ENCODE data around the gene CD52.
A peak's percentile ranks its signal among the peaks of the same experiment; 100 is the strongest.

CD52 gene

DNA sequence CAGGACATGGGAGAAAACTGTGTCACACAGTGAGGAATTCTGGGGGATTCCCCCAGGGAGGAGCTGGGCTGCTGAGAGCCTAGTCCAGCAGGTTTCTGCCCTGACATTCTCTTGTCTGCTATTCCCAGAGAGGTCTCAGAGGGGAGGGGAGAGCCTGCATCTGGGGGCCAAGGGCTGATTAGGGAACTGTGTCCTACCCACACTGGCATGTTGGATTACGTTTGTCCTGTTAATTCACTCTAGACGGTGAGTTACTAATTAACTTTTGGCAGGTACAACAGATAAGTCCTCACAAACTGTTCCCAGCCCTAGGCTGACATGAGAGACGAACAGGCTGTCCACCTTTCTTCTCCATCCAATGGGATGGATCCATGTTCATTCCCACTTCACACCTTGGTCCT lies 40.5 kb upstream of the CD52 start:
- no peak for FAIRE-seq
- no peak for DNase-seq (ENCODE audit: insufficient read length, low spot score)
- TF ChIP-seq, protein P1, sequence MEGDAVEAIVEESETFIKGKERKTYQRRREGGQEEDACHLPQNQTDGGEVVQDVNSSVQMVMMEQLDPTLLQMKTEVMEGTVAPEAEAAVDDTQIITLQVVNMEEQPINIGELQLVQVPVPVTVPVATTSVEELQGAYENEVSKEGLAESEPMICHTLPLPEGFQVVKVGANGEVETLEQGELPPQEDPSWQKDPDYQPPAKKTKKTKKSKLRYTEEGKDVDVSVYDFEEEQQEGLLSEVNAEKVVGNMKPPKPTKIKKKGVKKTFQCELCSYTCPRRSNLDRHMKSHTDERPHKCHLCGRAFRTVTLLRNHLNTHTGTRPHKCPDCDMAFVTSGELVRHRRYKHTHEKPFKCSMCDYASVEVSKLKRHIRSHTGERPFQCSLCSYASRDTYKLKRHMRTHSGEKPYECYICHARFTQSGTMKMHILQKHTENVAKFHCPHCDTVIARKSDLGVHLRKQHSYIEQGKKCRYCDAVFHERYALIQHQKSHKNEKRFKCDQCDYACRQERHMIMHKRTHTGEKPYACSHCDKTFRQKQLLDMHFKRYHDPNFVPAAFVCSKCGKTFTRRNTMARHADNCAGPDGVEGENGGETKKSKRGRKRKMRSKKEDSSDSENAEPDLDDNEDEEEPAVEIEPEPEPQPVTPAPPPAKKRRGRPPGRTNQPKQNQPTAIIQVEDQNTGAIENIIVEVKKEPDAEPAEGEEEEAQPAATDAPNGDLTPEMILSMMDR (IDR thresholded peaks at IDR 0.05; ENCODE audit: insufficient read depth, missing control alignments): no peak

DNA sequence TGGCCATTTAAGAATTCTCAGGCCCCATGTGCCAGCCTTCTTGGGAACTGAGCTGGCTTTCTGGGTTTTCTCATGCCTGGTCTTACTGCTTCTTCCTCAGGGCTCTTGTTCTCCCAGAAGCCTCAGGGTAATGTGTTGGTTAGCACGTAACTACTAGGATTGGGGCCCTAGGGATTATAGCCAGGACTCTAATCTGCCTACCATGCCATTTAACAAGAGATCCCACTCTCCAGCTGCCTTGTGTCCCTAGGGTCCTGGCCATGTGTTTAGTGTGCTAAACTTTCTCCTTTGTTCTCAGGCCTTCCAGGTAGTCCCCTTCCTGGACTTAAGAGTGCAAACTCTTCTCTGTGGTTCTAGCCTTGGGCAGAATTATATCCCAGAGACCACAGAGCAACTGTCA lies 40.0 kb upstream of the CD52 start:
- FAIRE-seq (no peak), DNase-seq (ENCODE audit: insufficient read length, low spot score) (no peak)
- TF ChIP-seq, protein P1 (IDR thresholded peaks at IDR 0.05; ENCODE audit: insufficient read depth, missing control alignments): no peak

DNA sequence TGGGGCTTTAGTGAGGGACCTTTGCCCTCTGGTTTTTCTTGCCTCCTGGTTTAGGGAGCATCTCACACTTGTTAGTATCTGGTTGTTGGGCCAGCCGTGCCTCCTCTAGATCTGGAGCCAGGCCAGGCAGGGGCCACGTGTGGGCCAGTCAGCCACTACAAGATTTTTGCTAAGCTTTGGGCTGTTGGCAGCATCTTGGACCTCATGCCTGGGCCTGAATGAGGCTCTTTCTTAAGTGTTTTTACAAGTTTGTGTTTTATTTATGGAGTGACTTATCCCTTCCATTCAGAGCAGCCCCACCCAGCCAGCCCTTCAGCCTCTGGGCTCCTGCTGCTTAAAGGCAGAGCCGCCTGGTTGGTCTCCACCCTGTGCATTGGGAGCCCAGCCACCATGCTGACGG lies 39.5 kb upstream of the CD52 start:
- TF ChIP-seq, protein P1 (IDR thresholded peaks at IDR 0.05; ENCODE audit: insufficient read depth, missing control alignments): no peak
- no peak for DNase-seq (ENCODE audit: insufficient read length, low spot score)
- no peak for FAIRE-seq

DNA sequence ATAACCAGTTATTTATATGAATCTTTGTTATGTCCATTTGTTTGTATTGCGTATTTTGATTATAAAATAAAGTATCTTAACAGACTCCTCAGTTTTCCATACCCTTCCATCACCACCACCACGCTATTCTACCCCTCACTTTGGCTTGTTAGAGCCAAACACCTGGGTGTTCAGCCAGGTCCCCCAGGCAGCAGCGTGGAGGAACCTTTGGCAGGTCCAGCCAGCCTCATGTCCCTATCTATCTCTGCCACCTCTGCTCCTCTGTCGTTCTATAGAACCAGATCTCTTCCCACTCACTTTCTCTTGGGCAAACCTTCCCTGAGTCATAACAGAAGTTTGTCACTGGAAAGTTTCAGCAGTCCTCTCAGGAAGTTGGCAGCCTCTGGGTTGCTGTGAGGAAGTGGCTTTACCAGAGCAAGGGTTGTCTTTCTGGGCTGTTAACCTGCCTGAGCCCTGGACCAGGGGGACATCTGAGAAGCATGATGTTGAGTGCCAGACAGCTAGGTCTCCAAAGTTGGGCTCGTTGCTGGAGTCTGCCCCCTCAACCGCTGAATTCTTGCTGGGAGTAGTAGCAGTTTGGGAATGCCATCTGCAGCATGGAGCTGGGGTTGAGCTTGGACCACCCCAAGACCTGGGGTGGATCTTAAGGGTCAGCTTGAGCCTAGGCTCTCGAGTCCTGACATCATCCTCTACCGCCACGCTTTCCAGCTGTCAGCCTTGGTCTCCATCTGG lies 38.9 kb upstream of the CD52 start:
- TF ChIP-seq, protein P1 (IDR thresholded peaks at IDR 0.05; ENCODE audit: insufficient read depth, missing control alignments): no peak
- no peak for FAIRE-seq
- no peak for DNase-seq (ENCODE audit: insufficient read length, low spot score)

DNA sequence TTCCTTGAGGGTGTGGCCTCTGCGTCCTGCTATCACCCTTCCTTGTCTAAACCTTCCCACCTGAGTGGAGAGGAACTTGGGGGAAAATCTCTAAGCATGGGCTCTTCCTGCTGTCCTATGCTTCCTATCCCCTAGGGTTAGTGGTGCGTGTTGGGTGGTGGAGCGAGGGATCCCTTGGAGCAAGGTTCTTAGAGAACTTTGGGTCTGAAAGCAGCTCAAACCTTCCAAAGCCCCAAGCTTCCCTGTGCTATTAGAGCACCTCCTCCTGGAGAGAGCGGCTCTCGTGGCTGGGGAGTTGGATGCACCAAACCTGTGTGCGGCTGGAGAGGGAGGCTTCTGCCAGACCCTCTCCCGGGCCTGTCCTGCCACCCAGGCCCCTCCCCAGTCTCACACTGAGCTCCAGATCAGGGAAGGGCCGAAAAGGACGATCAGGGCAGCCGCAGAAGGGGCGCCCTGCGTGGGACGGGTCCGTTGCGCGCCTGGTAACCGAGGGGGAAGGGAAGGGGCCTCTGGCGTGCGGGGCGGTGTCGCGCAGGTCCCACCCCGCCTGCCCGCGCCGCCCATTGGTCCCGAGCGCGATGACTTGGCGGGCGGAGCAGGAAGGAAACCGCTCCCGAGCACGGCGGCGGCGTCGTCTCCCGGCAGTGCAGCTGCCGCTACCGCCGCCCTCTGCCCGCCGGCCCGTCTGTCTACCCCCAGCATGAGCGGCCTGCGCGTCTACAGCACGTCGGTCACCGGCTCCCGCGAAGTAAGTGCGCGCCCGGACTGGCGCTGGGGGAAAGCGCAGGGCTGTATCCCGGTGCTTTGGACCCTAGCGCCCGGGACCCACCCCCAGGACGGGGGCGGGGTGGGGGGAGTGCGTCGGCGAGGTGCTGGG lies 38.1 kb upstream of the CD52 start, which contains the start of gene SH3BGRL3:
TSS of gene SH3BGRL3 (plus strand) at position 631 of the 877 bp plus-strand sequence. CDS start at position 701, 70 bp downstream.
- DNase-seq (ENCODE audit: insufficient read length, low spot score) (peak; percentile 80), FAIRE-seq (no peak)
- TF ChIP-seq, protein P1 (IDR thresholded peaks at IDR 0.05; ENCODE audit: insufficient read depth, missing control alignments): peak; percentile 35

DNA sequence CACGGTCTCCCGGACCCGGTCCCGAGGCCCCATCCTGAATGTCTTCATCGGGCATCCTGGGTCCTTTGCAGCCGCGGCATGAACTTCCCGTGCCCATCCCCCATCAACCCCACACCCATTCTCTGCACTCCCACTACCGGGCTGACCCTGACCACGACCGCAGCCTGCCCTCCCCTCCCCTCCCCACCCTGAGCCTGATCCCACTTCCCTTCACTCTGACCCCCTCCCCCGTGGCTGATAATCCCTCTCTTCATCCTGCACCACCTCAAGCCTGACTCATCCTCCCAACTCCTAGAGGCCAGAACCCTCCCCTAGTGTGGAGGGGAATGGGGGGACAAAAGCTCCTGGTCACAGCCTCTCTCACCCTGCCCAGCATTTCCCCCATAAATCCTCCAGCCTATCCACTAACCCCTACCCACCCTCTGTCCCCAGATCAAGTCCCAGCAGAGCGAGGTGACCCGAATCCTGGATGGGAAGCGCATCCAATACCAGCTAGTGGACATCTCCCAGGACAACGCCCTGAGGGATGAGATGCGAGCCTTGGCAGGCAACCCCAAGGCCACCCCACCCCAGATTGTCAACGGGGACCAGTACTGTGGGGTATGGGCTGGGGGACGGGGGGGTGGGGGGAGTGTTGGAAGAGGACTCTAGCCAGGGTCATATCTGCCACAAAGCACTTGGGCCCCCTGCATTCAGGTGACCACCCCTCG lies 37.3 kb upstream of the CD52 start:
- FAIRE-seq: no peak
- no peak for DNase-seq (ENCODE audit: insufficient read length, low spot score)
- TF ChIP-seq, protein P1 (IDR thresholded peaks at IDR 0.05; ENCODE audit: insufficient read depth, missing control alignments): no peak
